GM23338 (cell line): ENCODE results near the gene ST7L. TPM values are rescaled to one million over a fixed set of nuclear protein-coding genes. Genes with fewer than 3 reads are reported as not detected.

Source experiments
- ATAC-seq: fragments of 200-7000 bp; cut with Tn5 transposase; 3 replicates; pipeline ENCODE4 v1.9.1; 2020
- DNase-seq: peaks from one replicate; pipeline ENCODE4 v3.0.0-alpha.2; 2015; ENCODE audit warnings: low spot score
- H2AFZ ChIP-seq: fragments of 200-600 bp; sonication (generic); 2 replicates; pipeline ENCODE4 v1.8.0; 2016; ENCODE audit warnings: antibody characterized with exemption, mild to moderate bottlenecking, moderate library complexity
- H3F3A ChIP-seq: fragments of 200-600 bp; sonication (generic); replicated peaks from 2 replicates; pipeline ENCODE4 v1.8.0; 2017; ENCODE audit warnings: antibody characterized with exemption, mixed run types, low read depth
- H3K27ac ChIP-seq: fragments of 200-600 bp; sonication (generic); 2 replicates; pipeline ENCODE4 v1.6.1; 2016; ENCODE audit warnings: low read depth
- H3K27me3 ChIP-seq: fragments of 200-600 bp; sonication (generic); 2 replicates; pipeline ENCODE4 v1.8.0; 2016; ENCODE audit warnings: mild to moderate bottlenecking, mixed run types, moderate library complexity; ENCODE audit not compliant: insufficient read depth
- H3K36me3 ChIP-seq: fragments of 200-600 bp; sonication (generic); 2 replicates; pipeline ENCODE4 v1.8.0; 2016; ENCODE audit warnings: mild to moderate bottlenecking; ENCODE audit not compliant: insufficient read depth
- H3K4me1 ChIP-seq: fragments of 200-600 bp; sonication (generic); 2 replicates; pipeline ENCODE4 v1.8.0; 2016; ENCODE audit warnings: mild to moderate bottlenecking, moderate library complexity; ENCODE audit not compliant: insufficient read depth
- H3K4me2 ChIP-seq: fragments of 200-600 bp; sonication (generic); 2 replicates; pipeline ENCODE4 v1.7.1; 2017; ENCODE audit warnings: mixed run types
- H3K4me3 ChIP-seq: fragments of 200-600 bp; sonication (generic); 2 replicates; pipeline ENCODE4 v1.6.1; 2016; ENCODE audit warnings: mixed run types
- H3K79me2 ChIP-seq: fragments of 200-600 bp; sonication (generic); replicated peaks from 2 replicates; pipeline ENCODE4 v1.8.0; 2017; ENCODE audit warnings: mild to moderate bottlenecking; ENCODE audit not compliant: insufficient read depth
- H3K9me2 ChIP-seq: fragments of 200-600 bp; sonication (generic); 2 replicates; pipeline ENCODE4 v1.8.0; 2017; ENCODE audit not compliant: insufficient read depth
- H4K20me1 ChIP-seq: fragments of 200-600 bp; sonication (generic); replicated peaks from 2 replicates; pipeline ENCODE4 v1.8.0; 2017; ENCODE audit warnings: mild to moderate bottlenecking; ENCODE audit not compliant: insufficient read depth
- H3K27ac Mint-ChIP-seq: 2 replicates; pipeline ENCODE4 v1.8.0; 2020; ENCODE audit warnings: inconsistent platforms, mild to moderate bottlenecking, moderate library complexity, mixed read lengths
- H3K27me3 Mint-ChIP-seq: 3 replicates; pipeline ENCODE4 v1.8.0; 2022; ENCODE audit warnings: low read depth, mild to moderate bottlenecking, moderate library complexity, mixed read lengths, inconsistent platforms; ENCODE audit not compliant: insufficient read depth, poor library complexity
- H3K36me3 Mint-ChIP-seq: 3 replicates; pipeline ENCODE4 v1.8.0; 2021; ENCODE audit warnings: low read depth, mild to moderate bottlenecking, inconsistent platforms, moderate library complexity, mixed read lengths
- H3K4me1 Mint-ChIP-seq: 3 replicates; pipeline ENCODE4 v1.8.0; 2020; ENCODE audit warnings: mild to moderate bottlenecking, inconsistent platforms, mixed read lengths
- H3K4me3 Mint-ChIP-seq: 3 replicates; pipeline ENCODE4 v1.8.0; 2021; ENCODE audit warnings: moderate library complexity, mild to moderate bottlenecking, inconsistent platforms, mixed read lengths
- H3K9me3 Mint-ChIP-seq: 3 replicates; pipeline ENCODE4 v1.8.0; 2020; ENCODE audit warnings: moderate library complexity, mild to moderate bottlenecking, inconsistent platforms, mixed read lengths
- CREB1 ChIP-seq: fragments of 250-450 bp; sonication (Bioruptor Pico); IDR thresholded peaks from 2 replicates; pipeline ENCODE4 v1.5.0; 2020; ENCODE audit warnings: low read depth, mild to moderate bottlenecking, moderate library complexity
- EZH2 ChIP-seq: fragments of 200-600 bp; sonication (generic); IDR thresholded peaks from one replicate; pipeline ENCODE4 v1.8.0; 2017; ENCODE audit warnings: antibody characterized with exemption, mild to moderate bottlenecking, low read depth; ENCODE audit not compliant: unreplicated experiment
- EZH2phosphoT487 ChIP-seq: fragments of 200-600 bp; sonication (generic); IDR thresholded peaks from one replicate; pipeline ENCODE4 v1.8.1; 2018; ENCODE audit warnings: antibody characterized with exemption; ENCODE audit not compliant: unreplicated experiment
- JUNB ChIP-seq: IDR thresholded peaks from one replicate; pipeline ENCODE4 v1.6.1; 2016; ENCODE audit warnings: antibody characterized with exemption; ENCODE audit not compliant: unreplicated experiment
- NANOG ChIP-seq: IDR thresholded peaks from 2 replicates; pipeline ENCODE4 v1.6.1; 2016; ENCODE audit warnings: antibody characterized with exemption, borderline replicate concordance
- POLR2AphosphoS5 ChIP-seq: IDR thresholded peaks from 2 replicates; pipeline ENCODE4 v1.6.1; 2016; ENCODE audit warnings: antibody characterized with exemption, low read depth
- STAT1 ChIP-seq: IDR thresholded peaks from one replicate; pipeline ENCODE4 v1.6.1; 2016; ENCODE audit warnings: antibody characterized with exemption; ENCODE audit not compliant: unreplicated experiment
- ZNF114 ChIP-seq: fragments of 250-450 bp; sonication (Bioruptor Pico); IDR thresholded peaks from 2 replicates; pipeline ENCODE4 v1.5.0; 2020; ENCODE audit warnings: mild to moderate bottlenecking, moderate library complexity
- ZNF331 ChIP-seq: fragments of 250-450 bp; sonication (Bioruptor Pico); IDR thresholded peaks from 2 replicates; pipeline ENCODE4 v1.5.0; 2020; ENCODE audit warnings: low read depth, mild to moderate bottlenecking, moderate library complexity
- polyA plus RNA-seq: library from polyadenylated mRNA; unstranded; fragments of >200 nt; fragmentation: Nextera tagmentation; extraction: Ambion mirVana; gene quantifications from 2 replicates; pipeline ENCODE4 v1.2.1, GENCODE V29; 2016
- total RNA-seq: library from RNA; depleted of rRNA; stranded (reverse); fragments of >200 nt; shearing (Covaris generic); gene quantifications from 2 replicates; pipeline ENCODE4 v1.2.3, GENCODE V29; 2014
- TF ChIP-seq, protein P1 (sequence below): IDR thresholded peaks from 2 replicates; pipeline ENCODE4 v1.6.1; 2016; ENCODE audit warnings: antibody characterized with exemption
- TF ChIP-seq, protein P2 (sequence below), 2 experiments: fragments of 200-600 bp in 1 of 2; sonication (generic) in 1 of 2; conservative IDR thresholded peaks; 2 replicates each; pipeline versions ENCODE4 v1.5.1 to v1.6.1; 2016 to 2017; ENCODE audit warnings: antibody characterized with exemption in 2 of 2, low read depth in 2 of 2, mild to moderate bottlenecking in 2 of 2, moderate library complexity in 1 of 2
- TF ChIP-seq, protein P3 (sequence below): IDR thresholded peaks from one replicate; pipeline ENCODE4 v1.6.1; 2018; ENCODE audit warnings: antibody characterized with exemption; ENCODE audit not compliant: unreplicated experiment
- TF ChIP-seq, protein P4 (sequence below): fragments of 250-450 bp; sonication (Bioruptor Pico); IDR thresholded peaks from 2 replicates; pipeline ENCODE4 v1.5.0; 2020; ENCODE audit warnings: mild to moderate bottlenecking, moderate library complexity

ST7L gene
- total and polyA plus RNA-seq, 2 experiments from 2014 or later, result 18.2 to 21.0 TPM

DNA sequence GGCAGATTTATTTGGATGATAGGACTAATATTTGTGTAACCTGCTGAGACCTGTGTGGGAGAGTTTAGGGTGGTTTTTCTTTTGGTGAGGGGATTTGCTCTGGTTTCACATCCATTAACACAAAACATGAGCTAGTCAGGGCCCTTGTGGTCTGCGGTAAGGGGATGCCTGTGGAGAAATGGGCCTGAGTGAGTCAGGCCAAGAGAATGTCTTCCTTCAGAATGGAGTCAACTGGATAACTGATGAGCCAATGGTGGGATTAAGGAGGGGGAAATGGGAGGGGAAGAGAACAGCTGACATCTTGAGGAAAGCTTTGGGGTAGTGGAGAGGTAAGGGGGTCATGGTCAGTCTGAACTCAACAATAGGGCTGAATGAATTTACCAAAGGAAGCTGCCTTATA lies 96.3 kb downstream of the ST7L start:
- H3K9me3 Mint-ChIP-seq, result no peaks in the 10 kb centered on the region
- Histone ChIP-seq H3K4me3 (no peak overlapping the region), H2AFZ (no peak overlapping the region), H4K20me1 (0 out of 2 replicates have a peak, but pooled peaks cover 4% of the 10 kb centered on the region), H3K4me2 (no peak overlapping the region), H3K79me2 (no peaks in the 10 kb centered on the region), H3F3A (no peaks in the 10 kb centered on the region), H3K4me1 (peaks cover 24% of the 10 kb centered on the region), H3K9me2 (no peaks in the 10 kb centered on the region; the same call in 1 of the 2 replicates), H3K36me3 (no peaks in the 10 kb centered on the region), H3K27me3 (no peaks in the 10 kb centered on the region), H3K27ac (no peak overlapping the region)
- H3K36me3 Mint-ChIP-seq, result no peaks in the 10 kb centered on the region
- H3K4me3 Mint-ChIP-seq, result no peak overlapping the region
- TF ChIP-seq CREB1 (CRISPR knock-in tag) (no peak), STAT1 (no peak), NANOG (no peak), EZH2 (no peak), ZNF114 (no peak), POLR2AphosphoS5 (no peak), EZH2phosphoT487 (no peak), JUNB (no peak), ZNF331 (CRISPR knock-in tag) (no peak)
- TF ChIP-seq, protein P1, sequence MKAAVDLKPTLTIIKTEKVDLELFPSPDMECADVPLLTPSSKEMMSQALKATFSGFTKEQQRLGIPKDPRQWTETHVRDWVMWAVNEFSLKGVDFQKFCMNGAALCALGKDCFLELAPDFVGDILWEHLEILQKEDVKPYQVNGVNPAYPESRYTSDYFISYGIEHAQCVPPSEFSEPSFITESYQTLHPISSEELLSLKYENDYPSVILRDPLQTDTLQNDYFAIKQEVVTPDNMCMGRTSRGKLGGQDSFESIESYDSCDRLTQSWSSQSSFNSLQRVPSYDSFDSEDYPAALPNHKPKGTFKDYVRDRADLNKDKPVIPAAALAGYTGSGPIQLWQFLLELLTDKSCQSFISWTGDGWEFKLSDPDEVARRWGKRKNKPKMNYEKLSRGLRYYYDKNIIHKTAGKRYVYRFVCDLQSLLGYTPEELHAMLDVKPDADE, result no peak
- TF ChIP-seq, protein P2, sequence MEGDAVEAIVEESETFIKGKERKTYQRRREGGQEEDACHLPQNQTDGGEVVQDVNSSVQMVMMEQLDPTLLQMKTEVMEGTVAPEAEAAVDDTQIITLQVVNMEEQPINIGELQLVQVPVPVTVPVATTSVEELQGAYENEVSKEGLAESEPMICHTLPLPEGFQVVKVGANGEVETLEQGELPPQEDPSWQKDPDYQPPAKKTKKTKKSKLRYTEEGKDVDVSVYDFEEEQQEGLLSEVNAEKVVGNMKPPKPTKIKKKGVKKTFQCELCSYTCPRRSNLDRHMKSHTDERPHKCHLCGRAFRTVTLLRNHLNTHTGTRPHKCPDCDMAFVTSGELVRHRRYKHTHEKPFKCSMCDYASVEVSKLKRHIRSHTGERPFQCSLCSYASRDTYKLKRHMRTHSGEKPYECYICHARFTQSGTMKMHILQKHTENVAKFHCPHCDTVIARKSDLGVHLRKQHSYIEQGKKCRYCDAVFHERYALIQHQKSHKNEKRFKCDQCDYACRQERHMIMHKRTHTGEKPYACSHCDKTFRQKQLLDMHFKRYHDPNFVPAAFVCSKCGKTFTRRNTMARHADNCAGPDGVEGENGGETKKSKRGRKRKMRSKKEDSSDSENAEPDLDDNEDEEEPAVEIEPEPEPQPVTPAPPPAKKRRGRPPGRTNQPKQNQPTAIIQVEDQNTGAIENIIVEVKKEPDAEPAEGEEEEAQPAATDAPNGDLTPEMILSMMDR (conservative IDR thresholded peaks at IDR 0.05; ENCODE audit: low read depth in 2 of 2), result no peak
- TF ChIP-seq, protein P3, sequence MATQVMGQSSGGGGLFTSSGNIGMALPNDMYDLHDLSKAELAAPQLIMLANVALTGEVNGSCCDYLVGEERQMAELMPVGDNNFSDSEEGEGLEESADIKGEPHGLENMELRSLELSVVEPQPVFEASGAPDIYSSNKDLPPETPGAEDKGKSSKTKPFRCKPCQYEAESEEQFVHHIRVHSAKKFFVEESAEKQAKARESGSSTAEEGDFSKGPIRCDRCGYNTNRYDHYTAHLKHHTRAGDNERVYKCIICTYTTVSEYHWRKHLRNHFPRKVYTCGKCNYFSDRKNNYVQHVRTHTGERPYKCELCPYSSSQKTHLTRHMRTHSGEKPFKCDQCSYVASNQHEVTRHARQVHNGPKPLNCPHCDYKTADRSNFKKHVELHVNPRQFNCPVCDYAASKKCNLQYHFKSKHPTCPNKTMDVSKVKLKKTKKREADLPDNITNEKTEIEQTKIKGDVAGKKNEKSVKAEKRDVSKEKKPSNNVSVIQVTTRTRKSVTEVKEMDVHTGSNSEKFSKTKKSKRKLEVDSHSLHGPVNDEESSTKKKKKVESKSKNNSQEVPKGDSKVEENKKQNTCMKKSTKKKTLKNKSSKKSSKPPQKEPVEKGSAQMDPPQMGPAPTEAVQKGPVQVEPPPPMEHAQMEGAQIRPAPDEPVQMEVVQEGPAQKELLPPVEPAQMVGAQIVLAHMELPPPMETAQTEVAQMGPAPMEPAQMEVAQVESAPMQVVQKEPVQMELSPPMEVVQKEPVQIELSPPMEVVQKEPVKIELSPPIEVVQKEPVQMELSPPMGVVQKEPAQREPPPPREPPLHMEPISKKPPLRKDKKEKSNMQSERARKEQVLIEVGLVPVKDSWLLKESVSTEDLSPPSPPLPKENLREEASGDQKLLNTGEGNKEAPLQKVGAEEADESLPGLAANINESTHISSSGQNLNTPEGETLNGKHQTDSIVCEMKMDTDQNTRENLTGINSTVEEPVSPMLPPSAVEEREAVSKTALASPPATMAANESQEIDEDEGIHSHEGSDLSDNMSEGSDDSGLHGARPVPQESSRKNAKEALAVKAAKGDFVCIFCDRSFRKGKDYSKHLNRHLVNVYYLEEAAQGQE, result no peak
- TF ChIP-seq, protein P4, sequence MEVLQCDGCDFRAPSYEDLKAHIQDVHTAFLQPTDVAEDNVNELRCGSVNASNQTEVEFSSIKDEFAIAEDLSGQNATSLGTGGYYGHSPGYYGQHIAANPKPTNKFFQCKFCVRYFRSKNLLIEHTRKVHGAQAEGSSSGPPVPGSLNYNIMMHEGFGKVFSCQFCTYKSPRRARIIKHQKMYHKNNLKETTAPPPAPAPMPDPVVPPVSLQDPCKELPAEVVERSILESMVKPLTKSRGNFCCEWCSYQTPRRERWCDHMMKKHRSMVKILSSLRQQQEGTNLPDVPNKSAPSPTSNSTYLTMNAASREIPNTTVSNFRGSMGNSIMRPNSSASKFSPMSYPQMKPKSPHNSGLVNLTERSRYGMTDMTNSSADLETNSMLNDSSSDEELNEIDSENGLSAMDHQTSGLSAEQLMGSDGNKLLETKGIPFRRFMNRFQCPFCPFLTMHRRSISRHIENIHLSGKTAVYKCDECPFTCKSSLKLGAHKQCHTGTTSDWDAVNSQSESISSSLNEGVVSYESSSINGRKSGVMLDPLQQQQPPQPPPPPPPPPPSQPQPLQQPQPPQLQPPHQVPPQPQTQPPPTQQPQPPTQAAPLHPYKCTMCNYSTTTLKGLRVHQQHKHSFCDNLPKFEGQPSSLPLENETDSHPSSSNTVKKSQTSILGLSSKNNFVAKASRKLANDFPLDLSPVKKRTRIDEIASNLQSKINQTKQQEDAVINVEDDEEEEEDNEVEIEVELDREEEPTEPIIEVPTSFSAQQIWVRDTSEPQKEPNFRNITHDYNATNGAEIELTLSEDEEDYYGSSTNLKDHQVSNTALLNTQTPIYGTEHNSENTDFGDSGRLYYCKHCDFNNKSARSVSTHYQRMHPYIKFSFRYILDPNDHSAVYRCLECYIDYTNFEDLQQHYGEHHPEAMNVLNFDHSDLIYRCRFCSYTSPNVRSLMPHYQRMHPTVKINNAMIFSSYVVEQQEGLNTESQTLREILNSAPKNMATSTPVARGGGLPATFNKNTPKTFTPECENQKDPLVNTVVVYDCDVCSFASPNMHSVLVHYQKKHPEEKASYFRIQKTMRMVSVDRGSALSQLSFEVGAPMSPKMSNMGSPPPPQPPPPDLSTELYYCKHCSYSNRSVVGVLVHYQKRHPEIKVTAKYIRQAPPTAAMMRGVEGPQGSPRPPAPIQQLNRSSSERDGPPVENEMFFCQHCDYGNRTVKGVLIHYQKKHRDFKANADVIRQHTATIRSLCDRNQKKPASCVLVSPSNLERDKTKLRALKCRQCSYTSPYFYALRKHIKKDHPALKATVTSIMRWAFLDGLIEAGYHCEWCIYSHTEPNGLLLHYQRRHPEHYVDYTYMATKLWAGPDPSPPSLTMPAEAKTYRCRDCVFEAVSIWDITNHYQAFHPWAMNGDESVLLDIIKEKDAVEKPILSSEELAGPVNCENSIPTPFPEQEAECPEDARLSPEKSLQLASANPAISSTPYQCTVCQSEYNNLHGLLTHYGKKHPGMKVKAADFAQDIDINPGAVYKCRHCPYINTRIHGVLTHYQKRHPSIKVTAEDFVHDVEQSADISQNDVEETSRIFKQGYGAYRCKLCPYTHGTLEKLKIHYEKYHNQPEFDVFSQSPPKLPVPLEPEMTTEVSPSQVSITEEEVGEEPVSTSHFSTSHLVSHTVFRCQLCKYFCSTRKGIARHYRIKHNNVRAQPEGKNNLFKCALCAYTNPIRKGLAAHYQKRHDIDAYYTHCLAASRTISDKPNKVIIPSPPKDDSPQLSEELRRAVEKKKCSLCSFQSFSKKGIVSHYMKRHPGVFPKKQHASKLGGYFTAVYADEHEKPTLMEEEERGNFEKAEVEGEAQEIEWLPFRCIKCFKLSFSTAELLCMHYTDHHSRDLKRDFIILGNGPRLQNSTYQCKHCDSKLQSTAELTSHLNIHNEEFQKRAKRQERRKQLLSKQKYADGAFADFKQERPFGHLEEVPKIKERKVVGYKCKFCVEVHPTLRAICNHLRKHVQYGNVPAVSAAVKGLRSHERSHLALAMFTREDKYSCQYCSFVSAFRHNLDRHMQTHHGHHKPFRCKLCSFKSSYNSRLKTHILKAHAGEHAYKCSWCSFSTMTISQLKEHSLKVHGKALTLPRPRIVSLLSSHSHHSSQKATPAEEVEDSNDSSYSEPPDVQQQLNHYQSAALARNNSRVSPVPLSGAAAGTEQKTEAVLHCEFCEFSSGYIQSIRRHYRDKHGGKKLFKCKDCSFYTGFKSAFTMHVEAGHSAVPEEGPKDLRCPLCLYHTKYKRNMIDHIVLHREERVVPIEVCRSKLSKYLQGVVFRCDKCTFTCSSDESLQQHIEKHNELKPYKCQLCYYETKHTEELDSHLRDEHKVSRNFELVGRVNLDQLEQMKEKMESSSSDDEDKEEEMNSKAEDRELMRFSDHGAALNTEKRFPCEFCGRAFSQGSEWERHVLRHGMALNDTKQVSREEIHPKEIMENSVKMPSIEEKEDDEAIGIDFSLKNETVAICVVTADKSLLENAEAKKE, result no peak
- H3K27ac Mint-ChIP-seq, result no peak overlapping the region; the same call in 1 of the 2 replicates
- peaks cover 2% of the 10 kb centered on the region for H3K27me3 Mint-ChIP-seq
- H3K4me1 Mint-ChIP-seq, result peaks cover 23% of the 10 kb centered on the region
- DNase-seq, result no peak
- no peak for ATAC-seq
